ENCODE data around the gene ZFYVE28.

The ZFYVE28 gene

DNA sequence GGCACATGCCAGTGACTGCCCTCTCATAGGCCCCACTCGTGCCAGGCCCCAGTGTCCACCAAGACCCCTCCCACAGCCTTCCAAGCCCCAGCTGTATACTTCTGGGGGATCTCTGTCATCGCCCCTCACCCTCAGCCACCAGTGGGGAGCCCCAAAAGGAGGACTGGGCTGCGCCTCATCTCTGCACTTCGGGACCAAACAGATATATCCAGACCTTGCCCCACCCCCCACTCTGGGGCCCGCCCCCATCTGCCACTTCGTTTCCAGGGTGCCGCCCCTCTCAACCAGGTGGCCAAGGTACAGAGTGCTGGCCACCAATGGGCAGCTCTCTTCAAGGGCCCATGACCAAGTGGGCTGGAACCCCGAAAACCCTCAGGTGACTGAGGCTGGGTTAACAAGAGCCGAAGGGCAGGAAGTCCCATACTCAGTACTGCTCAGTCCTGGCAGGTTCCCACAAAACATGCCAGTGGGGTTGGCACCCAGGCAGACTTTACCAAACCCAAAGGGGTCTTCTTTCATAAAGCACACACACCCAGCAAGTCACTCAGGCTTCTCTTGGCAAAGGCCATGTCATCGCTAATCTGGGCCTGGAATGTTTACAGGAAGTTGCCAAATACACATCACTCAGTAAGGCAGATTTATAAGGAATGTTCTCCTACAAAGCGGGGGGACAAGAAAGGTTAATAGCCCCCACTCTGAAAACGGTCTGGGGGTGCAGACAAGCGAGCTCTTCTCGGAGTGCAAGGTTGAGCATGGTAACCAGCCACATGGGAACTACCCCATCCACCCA is 4.4 kb downstream of the ZFYVE28 start:
- H3K4me1 ChIP-seq (ENCODE audit: control extremely low read depth in 1 of 4, control insufficient read depth in 4 of 4, insufficient read depth in 4 of 4, low read length in 3 of 4) = peaks cover 8 to 64% (median 60%) of the 10 kb centered on the region in 4 experiments
- no peaks in the 10 kb centered on the region for H3K9me3 ChIP-seq (ENCODE audit: control extremely low read depth in 1 of 5, control insufficient read depth in 4 of 5, insufficient read depth in 2 of 5, low read depth in 1 of 5, low read length in 4 of 5)
- peak in 1 of 3 donors; percentile 38 for DNase-seq
- peak overlapping the region in 1 of 2 experiments; percentile 59 for H3K27ac ChIP-seq (ENCODE audit: insufficient read depth in 1 of 2, low read depth in 1 of 2, low read length in 2 of 2, poor library complexity in 1 of 2, severe bottlenecking in 2 of 2)
- 46% methylated on average over 8 of the region's 14 CpGs for WGBS (ENCODE audit: insufficient coverage)
- H3K36me3 ChIP-seq (ENCODE audit: control insufficient read depth in 4 of 4, insufficient read depth in 4 of 4, low read length in 3 of 4) = no peaks in the 10 kb centered on the region
- peak overlapping the region in 5 of 7 experiments; percentile 9 to 69 (median 55) for H3K4me3 ChIP-seq (ENCODE audit: control insufficient read depth in 1 of 7, extremely low read depth in 1 of 7, insufficient read depth in 4 of 7, low read depth in 2 of 7, low read length in 6 of 7)
- POLR2A ChIA-PET = interaction anchor here (1.2 to 2.1 kb wide), 5 partner anchors 13 to 152 kb away, joined by 3 to 7 read pairs (median 6); partner anchors contain the start of genes MXD4 and RNF4
- CTCF ChIA-PET = interaction anchor here (0.8 to 3.1 kb wide), 16 partner anchors 8 to 194 kb away, joined by 3 to 25 read pairs (median 4); partner anchors contain the start of genes HAUS3, MXD4, POLN and RNF4
- peaks cover 0 to 35% (median 19%) of the 10 kb centered on the region in 5 experiments for H3K27me3 ChIP-seq (replicated peaks in 2 of 5; ENCODE audit: control insufficient read depth in 4 of 5, insufficient read depth in 5 of 5, low read length in 4 of 5)

DNA sequence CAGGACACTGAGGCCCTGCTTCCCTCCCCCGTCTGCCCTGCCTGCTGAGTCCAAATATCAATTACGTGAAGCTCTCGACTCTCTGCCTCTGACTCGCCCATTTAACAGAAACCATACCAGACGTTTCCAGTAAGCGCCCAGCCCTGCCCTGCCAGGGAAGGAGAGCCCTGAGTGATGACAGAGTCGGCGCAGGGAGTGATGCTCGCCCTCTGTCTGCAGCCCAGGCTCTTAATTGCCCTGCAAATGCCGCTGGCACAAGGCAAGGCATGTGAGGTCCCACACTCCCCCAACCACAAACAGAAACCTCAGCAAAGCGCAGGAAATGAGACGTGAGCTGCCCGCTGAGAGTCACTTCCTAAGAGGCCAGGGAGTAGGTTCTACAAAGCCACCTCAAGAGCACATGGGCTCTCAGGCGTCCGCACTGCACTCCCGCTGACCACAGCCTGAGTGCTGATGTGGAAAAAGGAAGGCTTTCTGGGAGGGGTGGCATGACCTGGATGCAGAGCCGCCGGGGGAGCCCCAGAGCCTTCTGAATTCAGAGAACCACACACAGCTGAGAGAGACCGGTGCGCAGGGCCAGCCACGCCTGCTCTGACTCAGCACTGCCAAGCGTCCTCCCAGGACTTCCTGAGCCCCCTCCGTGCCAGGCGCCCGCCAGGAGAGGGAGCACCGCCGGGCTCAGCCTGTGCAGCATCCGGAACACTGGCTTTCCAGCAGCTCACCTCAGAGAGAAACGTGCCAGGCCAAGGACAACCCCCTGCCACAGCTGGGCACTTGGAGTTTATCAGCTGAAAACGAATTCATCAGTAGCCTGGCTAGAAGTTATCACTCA is 5.3 kb downstream of the ZFYVE28 start:
- H3K4me1 ChIP-seq (ENCODE audit: control extremely low read depth in 1 of 4, control insufficient read depth in 4 of 4, insufficient read depth in 4 of 4, low read length in 3 of 4) = peaks cover 8 to 61% (median 55%) of the 10 kb centered on the region in 4 experiments
- 0% methylated on average over 26 of the region's 30 CpGs for WGBS (ENCODE audit: insufficient coverage)
- ChIA-PET POLR2A (interaction anchor here (0.6 to 2.1 kb wide), 5 partner anchors 12 to 151 kb away, joined by 3 to 7 read pairs (median 6); partner anchors contain the start of genes MXD4 and RNF4), CTCF (interaction anchor here (0.6 to 3.1 kb wide), 18 partner anchors 9 to 1540 kb away, joined by 3 to 25 read pairs (median 4); partner anchors contain the start of genes HAUS3, MXD4, POLN and RNF4)
- H3K36me3 ChIP-seq (ENCODE audit: control insufficient read depth in 4 of 4, insufficient read depth in 4 of 4, low read length in 3 of 4) = no peaks in the 10 kb centered on the region
- H3K27ac ChIP-seq (ENCODE audit: insufficient read depth in 1 of 2, low read depth in 1 of 2, low read length in 2 of 2, poor library complexity in 1 of 2, severe bottlenecking in 2 of 2) = peak overlapping the region in 1 of 2 experiments; percentile 59
- peak overlapping the region in 5 of 7 experiments; percentile 9 to 69 (median 55) for H3K4me3 ChIP-seq (ENCODE audit: control insufficient read depth in 1 of 7, extremely low read depth in 1 of 7, insufficient read depth in 4 of 7, low read depth in 2 of 7, low read length in 6 of 7)
- DNase-seq = peak; percentile 99 to 100 (median 100)
- no peaks in the 10 kb centered on the region for H3K9me3 ChIP-seq (ENCODE audit: control extremely low read depth in 1 of 5, control insufficient read depth in 4 of 5, insufficient read depth in 2 of 5, low read depth in 1 of 5, low read length in 4 of 5)
- H3K27me3 ChIP-seq (replicated peaks in 2 of 5; ENCODE audit: control insufficient read depth in 4 of 5, insufficient read depth in 5 of 5, low read length in 4 of 5) = peaks cover 0 to 31% (median 20%) of the 10 kb centered on the region in 5 experiments

DNA sequence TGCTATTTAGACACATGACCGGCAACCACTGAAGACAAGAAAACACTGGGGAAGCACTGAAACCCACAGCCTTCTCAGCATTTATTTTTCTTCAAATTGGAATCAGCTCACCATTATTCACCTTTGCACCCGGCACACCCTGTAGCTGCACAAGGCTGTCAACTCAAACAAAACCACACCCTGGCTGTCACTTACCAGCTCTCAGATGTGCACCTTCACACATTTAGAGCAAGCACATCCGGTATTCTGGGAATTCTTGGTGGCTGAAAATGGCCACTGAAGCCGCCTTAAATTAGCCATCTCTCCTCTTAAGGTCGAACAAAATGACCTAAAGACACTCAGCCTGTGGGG is 5.9 kb downstream of the ZFYVE28 start:
- H3K9me3 ChIP-seq (ENCODE audit: control extremely low read depth in 1 of 5, control insufficient read depth in 4 of 5, insufficient read depth in 2 of 5, low read depth in 1 of 5, low read length in 4 of 5) = no peaks in the 10 kb centered on the region
- WGBS (ENCODE audit: insufficient coverage) = 42% methylated on average over 4 of the region's 5 CpGs
- H3K4me3 ChIP-seq (ENCODE audit: control insufficient read depth in 1 of 7, extremely low read depth in 1 of 7, insufficient read depth in 4 of 7, low read depth in 2 of 7, low read length in 6 of 7) = peak overlapping the region in 4 of 7 experiments; percentile 44 to 69 (median 56)
- ChIA-PET POLR2A (interaction anchor here (0.6 to 2.1 kb wide), 5 partner anchors 11 to 150 kb away, joined by 4 to 7 read pairs (median 6); partner anchors contain the start of genes MXD4 and RNF4), CTCF (interaction anchor here (1.0 to 3.1 kb wide), 11 partner anchors 10 to 193 kb away, joined by 3 to 25 read pairs (median 5); partner anchors contain the start of genes MXD4 and RNF4)
- H3K36me3 ChIP-seq (ENCODE audit: control insufficient read depth in 4 of 4, insufficient read depth in 4 of 4, low read length in 3 of 4) = no peaks in the 10 kb centered on the region
- peaks cover 8 to 55% (median 49%) of the 10 kb centered on the region in 4 experiments for H3K4me1 ChIP-seq (ENCODE audit: control extremely low read depth in 1 of 4, control insufficient read depth in 4 of 4, insufficient read depth in 4 of 4, low read length in 3 of 4)
- peak overlapping the region in 1 of 2 experiments; percentile 59 for H3K27ac ChIP-seq (ENCODE audit: insufficient read depth in 1 of 2, low read depth in 1 of 2, low read length in 2 of 2, poor library complexity in 1 of 2, severe bottlenecking in 2 of 2)
- DNase-seq = peak in 2 of 3 donors; percentile 37 to 67
- H3K27me3 ChIP-seq (replicated peaks in 2 of 5; ENCODE audit: control insufficient read depth in 4 of 5, insufficient read depth in 5 of 5, low read length in 4 of 5) = peaks cover 0 to 25% (median 14%) of the 10 kb centered on the region in 5 experiments

DNA sequence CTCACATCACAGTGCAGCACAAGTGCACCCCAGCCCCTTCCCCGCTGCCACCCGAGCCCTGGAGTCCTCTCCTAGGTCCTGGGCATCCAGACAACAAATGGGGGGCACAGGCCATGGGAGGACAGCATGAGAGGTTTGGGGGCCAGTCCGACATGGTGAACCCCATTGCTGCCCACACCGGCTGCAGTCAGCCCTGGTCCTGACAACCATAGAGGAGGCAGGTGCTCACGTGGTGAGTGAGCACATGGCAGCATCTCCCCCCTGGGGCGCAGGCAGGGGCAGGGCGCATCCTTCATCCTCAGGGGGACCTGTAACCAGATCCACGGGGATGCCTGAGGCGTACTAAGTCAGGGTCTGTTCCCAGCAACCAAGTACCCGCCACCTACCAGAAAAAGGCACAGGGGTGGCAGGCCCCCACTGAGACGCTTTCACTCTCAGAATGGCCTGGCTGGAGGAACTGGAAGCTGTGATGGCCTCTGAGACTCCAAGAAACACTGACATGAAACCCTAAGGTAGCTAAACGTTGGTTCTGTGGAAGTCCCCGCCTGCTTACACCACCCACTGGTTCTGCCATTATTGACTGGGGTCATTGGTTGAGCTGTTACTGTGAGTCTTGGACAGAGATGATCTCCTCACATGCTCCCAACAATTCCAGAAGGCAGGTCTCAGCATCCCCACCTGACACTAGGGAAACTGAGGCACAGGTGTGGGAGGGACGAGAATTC is 6.5 kb downstream of the ZFYVE28 start:
- POLR2A ChIA-PET = interaction anchor here (0.6 to 2.1 kb wide), 3 partner anchors 11 to 149 kb away, joined by 4 to 7 read pairs (median 7); partner anchors contain the start of gene RNF4
- H3K4me3 ChIP-seq (ENCODE audit: control insufficient read depth in 1 of 7, extremely low read depth in 1 of 7, insufficient read depth in 4 of 7, low read depth in 2 of 7, low read length in 6 of 7) = peak overlapping the region in 1 of 7 experiments; percentile 65
- WGBS (ENCODE audit: insufficient coverage) = 84% methylated on average over 12 of the region's 14 CpGs
- peak in 1 of 3 donors; percentile 20 for DNase-seq
- H3K4me1 ChIP-seq (ENCODE audit: control extremely low read depth in 1 of 4, control insufficient read depth in 4 of 4, insufficient read depth in 4 of 4, low read length in 3 of 4) = peaks cover 8 to 49% (median 44%) of the 10 kb centered on the region in 4 experiments
- H3K27ac ChIP-seq (ENCODE audit: insufficient read depth in 1 of 2, low read depth in 1 of 2, low read length in 2 of 2, poor library complexity in 1 of 2, severe bottlenecking in 2 of 2) = peak overlapping the region in 1 of 2 experiments; percentile 59
- no peaks in the 10 kb centered on the region for H3K9me3 ChIP-seq (ENCODE audit: control extremely low read depth in 1 of 5, control insufficient read depth in 4 of 5, insufficient read depth in 2 of 5, low read depth in 1 of 5, low read length in 4 of 5)
- CTCF ChIA-PET = interaction anchor here (1.1 to 3.1 kb wide), 10 partner anchors 10 to 192 kb away, joined by 3 to 25 read pairs (median 8); partner anchors contain the start of genes MXD4 and RNF4
- H3K36me3 ChIP-seq (ENCODE audit: control insufficient read depth in 4 of 4, insufficient read depth in 4 of 4, low read length in 3 of 4) = no peaks in the 10 kb centered on the region
- H3K27me3 ChIP-seq (replicated peaks in 2 of 5; ENCODE audit: control insufficient read depth in 4 of 5, insufficient read depth in 5 of 5, low read length in 4 of 5) = peaks cover 0 to 21% (median 13%) of the 10 kb centered on the region in 5 experiments

DNA sequence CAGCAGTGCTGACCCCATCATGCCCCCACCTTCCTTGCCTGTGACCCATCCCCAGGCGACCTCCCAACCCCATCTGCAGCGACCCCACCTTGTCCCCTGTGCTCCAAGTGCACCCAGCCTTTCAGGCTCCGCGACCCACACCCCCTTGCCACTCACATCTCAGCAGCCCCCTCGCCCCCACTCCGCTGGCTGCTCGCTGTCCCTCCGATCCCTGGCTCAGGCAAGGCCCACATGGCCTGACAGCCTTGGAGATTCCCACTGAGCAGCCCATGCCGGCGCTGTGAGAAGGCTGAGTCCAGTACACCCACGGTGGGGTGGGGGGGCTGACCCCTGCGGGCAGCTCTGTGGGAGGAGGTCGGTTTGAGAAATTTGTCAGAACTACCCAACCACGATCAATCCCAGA is 9.1 kb downstream of the ZFYVE28 start:
- DNase-seq = no peak
- no peaks in the 10 kb centered on the region for H3K9me3 ChIP-seq (ENCODE audit: control extremely low read depth in 1 of 5, control insufficient read depth in 4 of 5, insufficient read depth in 2 of 5, low read depth in 1 of 5, low read length in 4 of 5)
- over 99% methylated on average over 13 of the region's 14 CpGs for WGBS (ENCODE audit: insufficient coverage)
- peaks cover 0 to 5% (median 3%) of the 10 kb centered on the region in 5 experiments for H3K27me3 ChIP-seq (replicated peaks in 2 of 5; ENCODE audit: control insufficient read depth in 4 of 5, insufficient read depth in 5 of 5, low read length in 4 of 5)
- no peak overlapping the region for H3K27ac ChIP-seq (ENCODE audit: insufficient read depth in 1 of 2, low read depth in 1 of 2, low read length in 2 of 2, poor library complexity in 1 of 2, severe bottlenecking in 2 of 2)
- POLR2A ChIA-PET = no interaction called here
- H3K36me3 ChIP-seq (ENCODE audit: control insufficient read depth in 4 of 4, insufficient read depth in 4 of 4, low read length in 3 of 4) = no peaks in the 10 kb centered on the region
- peaks cover 5 to 27% (median 25%) of the 10 kb centered on the region in 4 experiments for H3K4me1 ChIP-seq (ENCODE audit: control extremely low read depth in 1 of 4, control insufficient read depth in 4 of 4, insufficient read depth in 4 of 4, low read length in 3 of 4)
- H3K4me3 ChIP-seq (ENCODE audit: control insufficient read depth in 1 of 7, extremely low read depth in 1 of 7, insufficient read depth in 4 of 7, low read depth in 2 of 7, low read length in 6 of 7) = no peak overlapping the region
- CTCF ChIA-PET = interaction anchor here (1.0 kb wide), 1 partner anchor 59 kb away, joined by 3 read pairs; the partner anchor contains the start of gene RNF4

DNA sequence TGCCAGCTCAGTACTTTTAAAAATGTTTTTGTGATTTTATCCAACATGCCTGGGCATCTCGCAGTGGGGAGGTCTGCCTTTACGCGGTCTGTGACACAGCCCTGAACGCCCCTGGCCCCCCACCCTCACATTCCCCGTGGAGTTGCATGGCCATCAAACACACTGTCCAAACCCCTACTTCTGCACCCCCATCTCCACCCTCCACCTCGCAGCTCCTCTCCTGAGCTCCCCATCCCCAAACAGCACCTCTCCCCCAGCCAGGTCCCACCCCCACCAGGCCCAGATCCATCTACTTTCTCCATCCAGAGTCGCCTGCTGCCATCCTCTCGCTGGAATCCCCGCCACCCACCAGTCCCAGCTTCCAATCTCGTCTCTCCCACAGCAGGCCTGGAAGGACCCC is 9.5 kb downstream of the ZFYVE28 start:
- 85% methylated on average over 8 of the region's 10 CpGs for WGBS (ENCODE audit: insufficient coverage)
- POLR2A ChIA-PET = no interaction called here
- Histone ChIP-seq H3K36me3 (ENCODE audit: control insufficient read depth in 4 of 4, insufficient read depth in 4 of 4, low read length in 3 of 4) (no peaks in the 10 kb centered on the region), H3K27me3 (replicated peaks in 2 of 5; ENCODE audit: control insufficient read depth in 4 of 5, insufficient read depth in 5 of 5, low read length in 4 of 5) (peaks cover 0 to 5% (median 3%) of the 10 kb centered on the region in 5 experiments), H3K4me3 (ENCODE audit: control insufficient read depth in 1 of 7, extremely low read depth in 1 of 7, insufficient read depth in 4 of 7, low read depth in 2 of 7, low read length in 6 of 7) (no peak overlapping the region), H3K4me1 (ENCODE audit: control extremely low read depth in 1 of 4, control insufficient read depth in 4 of 4, insufficient read depth in 4 of 4, low read length in 3 of 4) (peaks cover 5 to 23% (median 21%) of the 10 kb centered on the region in 4 experiments), H3K27ac (ENCODE audit: insufficient read depth in 1 of 2, low read depth in 1 of 2, low read length in 2 of 2, poor library complexity in 1 of 2, severe bottlenecking in 2 of 2) (no peak overlapping the region), H3K9me3 (ENCODE audit: control extremely low read depth in 1 of 5, control insufficient read depth in 4 of 5, insufficient read depth in 2 of 5, low read depth in 1 of 5, low read length in 4 of 5) (no peaks in the 10 kb centered on the region)
- CTCF ChIA-PET = interaction anchor here (1.0 kb wide), 1 partner anchor 60 kb away, joined by 3 read pairs; the partner anchor contains the start of gene RNF4
- no peak for DNase-seq
